Activated T-cell treated with anti-CD3 and anti-CD28 coated beads, Interleukin-2, amount 50 U/mL, for 72 hours (primary cell): ENCODE data around the gene C16orf87. TPM values are rescaled to one million over a fixed set of nuclear protein-coding genes. Genes with fewer than 3 reads are reported as not detected.

ENCODE experiments used
- ATAC-seq, 2 donors: fragments of 150-1000 bp; cut with Tn5 transposase; replicated peaks in 1 of 2; 2 replicates each; pipeline ENCODE4 v1.10.0; 2021; ENCODE audit warnings: moderate library complexity in 2 of 2, mild to moderate bottlenecking in 1 of 2
- DNase-seq, 2 donors: peaks; one replicate each; pipeline ENCODE4 v3.0.0; 2021 to 2022; ENCODE audit warnings: mixed read lengths in 1 of 2
- H3K27ac Mint-ChIP-seq: one replicate; pipeline ENCODE4 v1.8.0; 2022; ENCODE audit warnings: mild to moderate bottlenecking, moderate library complexity, mixed read lengths
- H3K27me3 Mint-ChIP-seq: one replicate; pipeline ENCODE4 v1.8.0; 2022; ENCODE audit warnings: low read depth, mixed read lengths
- H3K36me3 Mint-ChIP-seq, 2 donors: one replicate each; pipeline ENCODE4 v1.8.0; 2022; ENCODE audit warnings: mixed read lengths in 2 of 2, mild to moderate bottlenecking in 1 of 2; ENCODE audit not compliant: insufficient read depth in 2 of 2
- H3K4me1 Mint-ChIP-seq: one replicate; pipeline ENCODE4 v1.8.0; 2022; ENCODE audit warnings: low read depth, mixed read lengths
- H3K4me3 Mint-ChIP-seq, 2 donors: one replicate each; pipeline ENCODE4 v1.8.0; 2022; ENCODE audit warnings: mild to moderate bottlenecking in 2 of 2, mixed read lengths in 2 of 2, moderate library complexity in 2 of 2
- H3K9me3 Mint-ChIP-seq, 2 donors: one replicate each; pipeline ENCODE4 v1.8.0; 2022; ENCODE audit warnings: mixed read lengths in 2 of 2
- total RNA-seq, 2 donors: library from RNA; stranded (reverse); gene quantifications; one replicate each; pipeline ENCODE4 v1.2.3, GENCODE V29; 2022

Gene C16orf87
- total RNA-seq, 2 donors from 2014 or later, result 18.1 to 21.4 TPM

DNA sequence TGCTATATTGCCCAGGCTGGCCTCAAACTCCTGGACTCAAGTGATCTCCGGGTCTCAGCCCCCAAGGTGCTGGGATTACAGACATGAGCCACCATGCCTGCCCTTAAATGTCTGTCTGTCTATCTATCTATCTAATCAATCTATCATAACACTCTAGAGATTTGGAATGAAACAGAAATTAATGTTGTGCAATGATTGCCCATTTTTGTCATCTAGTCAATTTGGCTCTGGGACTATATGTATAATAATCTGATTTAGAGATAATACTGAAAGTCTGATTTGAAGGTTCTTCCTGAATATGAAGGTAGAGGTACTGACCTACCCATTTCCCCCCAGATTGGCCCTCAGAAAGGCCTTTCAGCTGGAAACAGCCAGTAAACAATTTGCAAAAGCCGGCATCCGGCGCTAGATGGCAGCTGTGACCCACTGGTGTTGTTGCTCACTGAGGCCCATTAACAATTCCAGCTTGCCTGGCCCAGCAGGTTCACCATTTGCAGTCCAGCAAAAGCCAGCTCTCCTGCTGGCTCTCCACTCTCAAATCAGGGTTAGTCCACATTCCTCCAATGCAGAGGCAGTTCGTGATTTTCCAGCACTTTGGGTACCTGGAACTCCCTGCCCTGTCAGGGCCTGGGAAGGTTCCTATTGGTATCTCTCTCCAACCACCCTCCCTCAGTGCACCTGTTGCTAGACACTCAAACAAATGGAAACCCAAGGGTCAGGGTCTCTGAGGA is 22.9 kb upstream of the C16orf87 start:
- Mint-ChIP-seq H3K36me3 (no peaks in the 10 kb centered on the region), H3K9me3 (no peaks in the 10 kb centered on the region), H3K27ac (no peak overlapping the region), H3K27me3 (no peaks in the 10 kb centered on the region), H3K4me1 (no peaks in the 10 kb centered on the region), H3K4me3 (no peak overlapping the region)
- DNase-seq (peak; percentile 60 to 61), ATAC-seq (peak; percentile 52 to 57)

DNA sequence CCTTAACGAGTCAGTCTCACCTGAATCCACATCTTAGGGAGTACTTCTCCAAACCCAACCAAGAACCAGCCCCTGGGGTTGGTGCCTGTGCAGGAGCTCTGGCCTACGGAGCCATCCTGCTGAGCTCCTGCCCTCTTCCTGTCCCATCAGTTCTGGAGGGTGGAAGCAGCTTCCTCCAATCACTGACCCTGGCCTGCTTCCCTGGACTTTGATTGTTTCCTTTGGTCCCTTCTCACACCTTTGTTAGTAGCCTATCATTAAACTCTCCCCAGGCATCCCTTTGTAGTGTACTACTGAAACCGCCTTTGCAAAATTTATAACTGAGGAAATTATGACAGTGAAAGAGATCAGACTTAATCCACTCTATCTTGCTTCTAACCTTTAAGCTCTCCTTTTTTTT is 21.1 kb upstream of the C16orf87 start:
- DNase-seq (no peak), ATAC-seq (no peak)
- Mint-ChIP-seq H3K9me3 (no peaks in the 10 kb centered on the region), H3K4me3 (no peak overlapping the region), H3K4me1 (no peaks in the 10 kb centered on the region), H3K36me3 (no peaks in the 10 kb centered on the region), H3K27me3 (no peaks in the 10 kb centered on the region), H3K27ac (no peak overlapping the region)

DNA sequence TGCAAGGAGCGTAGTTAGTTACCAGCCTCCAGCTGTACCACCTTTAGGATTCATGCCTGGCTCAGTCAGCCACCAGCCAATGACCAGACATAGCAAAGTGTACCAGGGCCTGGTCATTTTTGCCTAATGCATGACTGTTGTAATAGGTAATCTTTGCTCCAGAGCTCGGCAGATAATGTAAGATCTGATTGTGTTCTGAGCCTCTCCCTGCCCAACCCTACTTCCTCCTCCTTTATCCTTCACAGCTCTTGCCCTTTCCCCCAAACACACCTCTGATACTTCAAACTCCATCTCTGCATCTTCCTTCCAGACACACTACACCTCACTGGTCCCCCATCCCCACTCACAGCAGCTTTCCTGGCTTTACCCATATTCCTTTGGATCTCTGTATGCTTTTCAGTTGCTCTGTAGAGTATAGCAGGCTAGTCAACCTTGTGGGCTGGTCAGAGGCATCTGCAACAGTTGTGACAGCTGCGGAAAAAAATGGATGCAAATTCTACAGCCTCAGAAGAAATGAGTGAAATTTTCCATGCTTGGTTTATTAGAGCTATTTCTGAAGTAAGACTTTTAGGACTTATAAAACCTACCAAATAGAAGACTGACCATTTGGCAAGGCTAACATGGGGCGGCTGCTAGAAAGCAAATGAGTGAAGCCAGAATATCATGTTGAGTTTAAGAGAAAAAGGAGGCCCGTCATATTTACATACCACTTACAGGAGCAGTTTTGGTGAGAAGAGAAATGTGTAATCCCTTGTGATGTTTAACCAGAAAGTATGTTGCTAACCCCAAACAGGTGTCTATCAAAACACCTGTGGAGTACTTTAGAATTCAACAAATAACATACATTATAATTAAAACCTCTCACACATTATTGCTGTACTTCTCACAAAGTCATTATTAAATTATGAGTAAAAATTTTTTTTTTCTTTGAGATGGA is 19.9 kb upstream of the C16orf87 start:
- DNase-seq, result no peak
- Mint-ChIP-seq H3K4me1 (no peaks in the 10 kb centered on the region), H3K27me3 (no peaks in the 10 kb centered on the region), H3K36me3 (no peaks in the 10 kb centered on the region), H3K27ac (no peak overlapping the region), H3K4me3 (no peak overlapping the region), H3K9me3 (no peaks in the 10 kb centered on the region)
- no peak for ATAC-seq

- Mint-ChIP-seq H3K4me1 (no peaks in the 10 kb centered on the region), H3K27ac (no peak overlapping the region), H3K27me3 (no peaks in the 10 kb centered on the region), H3K36me3 (no peaks in the 10 kb centered on the region), H3K4me3 (no peak overlapping the region), H3K9me3 (no peaks in the 10 kb centered on the region)
- ATAC-seq (no peak), DNase-seq (no peak)
Observed at GRCh38 chr16:46848768-46849764, 18.1 kb upstream of the C16orf87 start.

DNA sequence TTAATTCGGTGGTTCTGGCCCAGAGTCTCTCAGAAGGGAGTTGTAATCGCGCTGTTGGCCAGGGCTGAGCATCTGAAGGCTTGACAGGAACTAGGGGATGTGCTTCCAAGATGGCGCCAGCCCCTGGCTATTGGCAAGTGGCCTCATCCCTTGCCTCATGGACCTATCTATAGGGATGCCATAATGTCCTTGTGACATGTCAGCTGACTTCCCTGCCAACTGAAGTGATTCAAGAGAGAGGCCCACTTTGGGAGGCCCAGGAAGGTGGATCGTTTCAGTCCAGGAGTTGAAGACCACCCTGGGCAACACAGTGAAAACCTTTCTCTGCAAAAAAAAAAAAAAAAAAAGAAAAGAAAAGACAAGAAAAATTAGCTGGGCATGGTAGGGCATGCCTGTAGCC is 15.0 kb upstream of the C16orf87 start:
- Mint-ChIP-seq H3K4me3 (no peak overlapping the region), H3K27ac (no peak overlapping the region), H3K4me1 (no peaks in the 10 kb centered on the region), H3K27me3 (no peaks in the 10 kb centered on the region), H3K9me3 (peaks cover 0 to 5% of the 10 kb centered on the region in 2 donors), H3K36me3 (peaks cover 0 to 7% of the 10 kb centered on the region in 2 donors)
- ATAC-seq (no peak), DNase-seq (no peak)

GRCh38 chr16:46844771-46845170 is 13.8 kb upstream of the C16orf87 start:
- Mint-ChIP-seq H3K27me3 (no peaks in the 10 kb centered on the region), H3K36me3 (peaks cover 0 to 7% of the 10 kb centered on the region in 2 donors), H3K27ac (no peak overlapping the region), H3K4me1 (no peaks in the 10 kb centered on the region), H3K4me3 (no peak overlapping the region), H3K9me3 (peaks cover 0 to 5% of the 10 kb centered on the region in 2 donors)
- DNase-seq, result no peak
- no peak for ATAC-seq

DNA sequence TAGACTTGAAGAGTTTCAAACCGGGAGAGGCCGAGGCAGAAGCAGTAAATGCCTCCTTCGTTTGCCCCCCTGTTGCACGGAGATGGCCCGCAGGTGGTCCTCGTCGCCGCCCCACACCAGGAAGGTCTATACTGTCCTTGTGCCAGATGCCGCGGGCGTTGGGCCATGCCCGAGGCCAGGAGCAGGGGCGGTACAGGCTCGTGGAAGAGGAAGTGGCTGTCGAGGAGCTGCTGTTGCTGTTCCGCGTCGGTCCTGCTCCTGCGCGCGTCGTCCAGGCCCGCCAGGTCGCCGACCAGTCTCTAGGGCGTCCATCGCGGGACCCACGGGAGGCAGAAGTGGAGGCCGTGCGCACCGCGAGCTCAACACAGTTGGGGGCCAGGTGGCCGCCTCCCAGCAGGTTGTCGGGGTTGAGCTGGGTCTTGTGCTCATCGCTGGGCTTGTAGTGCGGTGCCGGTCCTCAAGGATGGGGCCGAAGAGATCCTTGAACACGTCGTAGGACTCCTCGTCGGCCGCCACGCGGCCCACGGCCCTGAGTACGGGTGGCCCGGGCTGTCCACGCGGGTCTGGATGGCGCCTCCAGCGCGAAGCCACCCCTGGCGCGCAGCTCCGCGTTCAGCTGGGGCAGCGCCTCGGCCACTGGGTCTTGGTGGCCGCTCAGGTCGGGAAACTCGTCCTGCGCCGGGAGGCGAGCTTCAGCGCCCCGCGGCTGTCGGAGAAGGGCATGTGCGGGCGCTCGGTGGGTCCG is 13.1 kb upstream of the C16orf87 start:
- ATAC-seq, result no peak

DNA sequence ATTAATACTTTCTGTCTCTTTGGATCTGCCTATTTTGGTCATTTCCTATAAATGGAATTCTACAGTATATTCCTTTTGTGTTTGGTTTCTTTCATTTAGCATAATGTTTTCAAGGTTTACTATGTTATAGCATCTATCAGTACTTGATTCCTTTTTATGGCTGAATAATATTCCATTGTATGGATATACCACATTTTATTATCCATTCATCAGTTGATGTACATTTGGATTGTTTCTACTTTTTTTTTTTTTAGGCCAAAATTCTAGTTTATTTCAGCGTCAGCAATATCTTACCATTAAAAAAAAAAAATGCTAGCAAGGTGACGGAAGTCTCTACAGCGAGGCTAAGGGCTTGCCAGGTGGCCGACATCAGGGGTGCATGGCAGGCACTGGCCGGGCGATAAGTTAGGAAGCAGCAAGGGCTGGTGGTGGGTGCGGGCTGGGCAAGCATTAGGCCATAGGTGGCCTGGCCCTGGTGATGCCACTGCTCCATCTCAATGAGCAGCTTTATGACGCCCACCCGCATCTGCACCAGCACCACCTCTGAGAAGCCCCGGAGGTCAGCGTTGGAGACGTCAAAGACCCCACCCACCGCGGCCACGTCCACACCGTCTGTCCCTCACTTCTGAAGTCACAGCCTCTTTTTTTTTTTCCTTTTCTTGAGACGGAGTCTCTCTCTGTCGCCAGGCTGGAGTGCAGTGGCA is 11.4 kb upstream of the C16orf87 start:
- H3K4me1 Mint-ChIP-seq, result no peaks in the 10 kb centered on the region
- peaks cover 0 to 7% of the 10 kb centered on the region in 2 donors for H3K36me3 Mint-ChIP-seq
- H3K4me3 Mint-ChIP-seq, result no peak overlapping the region
- ATAC-seq, result no peak
- no peaks in the 10 kb centered on the region for H3K27me3 Mint-ChIP-seq
- H3K9me3 Mint-ChIP-seq, result peaks cover 0 to 5% of the 10 kb centered on the region in 2 donors
- DNase-seq, result no peak
- no peak overlapping the region for H3K27ac Mint-ChIP-seq

More for the DNA sequence above, 13.1 kb upstream of the C16orf87 start:
- peaks cover 0 to 5% of the 10 kb centered on the region in 2 donors for H3K9me3 Mint-ChIP-seq
- peaks cover 0 to 7% of the 10 kb centered on the region in 2 donors for H3K36me3 Mint-ChIP-seq
- no peaks in the 10 kb centered on the region for H3K27me3 Mint-ChIP-seq
- H3K4me3 Mint-ChIP-seq, result peak overlapping the region in 1 of 2 donors; percentile 46
- no peak overlapping the region for H3K27ac Mint-ChIP-seq
- DNase-seq, result no peak
- no peaks in the 10 kb centered on the region for H3K4me1 Mint-ChIP-seq

DNA sequence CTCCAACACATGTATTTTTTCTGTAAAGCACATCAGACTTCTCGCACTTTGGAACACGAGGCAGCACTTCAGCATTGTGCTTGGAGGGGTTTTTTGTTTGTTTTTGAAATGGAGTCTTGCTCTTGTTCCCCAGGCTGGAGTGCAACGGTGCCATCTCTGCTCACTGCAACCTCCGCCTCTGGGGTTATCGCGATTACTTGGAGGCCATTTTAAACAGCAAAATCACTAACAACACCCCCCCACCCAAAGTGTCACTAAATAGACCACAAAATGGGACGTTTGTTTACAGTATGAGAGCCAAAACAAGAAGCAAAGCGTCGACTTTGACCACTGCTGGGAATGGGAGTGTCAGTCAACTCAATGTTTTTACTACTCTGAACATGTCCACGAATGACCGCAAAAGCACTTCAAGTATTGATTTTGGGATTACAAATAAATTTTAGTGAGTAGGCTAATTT is 9.0 kb upstream of the C16orf87 start:
- Mint-ChIP-seq H3K4me3 (no peak overlapping the region), H3K4me1 (peaks cover 5% of the 10 kb centered on the region), H3K27me3 (no peaks in the 10 kb centered on the region), H3K36me3 (peaks cover 0 to 7% of the 10 kb centered on the region in 2 donors), H3K27ac (no peak overlapping the region), H3K9me3 (peaks cover 0 to 5% of the 10 kb centered on the region in 2 donors)
- ATAC-seq (no peak), DNase-seq (no peak)

GRCh38 chr16:46836534-46837530 is 5.9 kb upstream of the C16orf87 start:
- Mint-ChIP-seq H3K27ac (no peak overlapping the region), H3K4me3 (no peak overlapping the region), H3K27me3 (peaks cover 6% of the 10 kb centered on the region), H3K4me1 (peaks cover 6% of the 10 kb centered on the region), H3K36me3 (no peaks in the 10 kb centered on the region), H3K9me3 (no peaks in the 10 kb centered on the region)
- ATAC-seq (peak in 1 of 2 donors; percentile 50), DNase-seq (no peak)

DNA sequence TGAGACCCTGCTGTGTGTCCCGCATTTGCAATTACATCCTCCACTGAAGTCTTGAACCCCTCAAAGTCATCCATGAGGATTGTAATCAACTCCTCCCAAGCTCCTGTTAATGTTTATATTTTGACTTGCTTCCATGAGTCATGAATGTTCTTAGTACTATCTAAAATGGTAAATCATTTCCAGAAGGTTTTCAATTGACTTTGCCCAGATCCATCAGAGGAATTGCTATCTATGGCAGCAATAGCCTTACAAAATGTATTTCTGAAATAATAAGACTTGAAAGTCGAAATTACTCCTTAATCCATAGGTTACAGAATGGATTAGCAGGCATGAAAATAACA is 2.5 kb upstream of the C16orf87 start:
- no peak for DNase-seq
- Mint-ChIP-seq H3K4me1 (peaks cover 27% of the 10 kb centered on the region), H3K27me3 (peaks cover 6% of the 10 kb centered on the region)

More for the DNA sequence above, 2.5 kb upstream of the C16orf87 start:
- no peak for ATAC-seq
- H3K4me3 Mint-ChIP-seq, result no peak overlapping the region
- peaks cover 5 to 7% of the 10 kb centered on the region in 2 donors for H3K36me3 Mint-ChIP-seq
- no peaks in the 10 kb centered on the region for H3K9me3 Mint-ChIP-seq
- H3K27ac Mint-ChIP-seq, result no peak overlapping the region
